Measurements from ENCODE around the gene TMEM132D. TPM values are rescaled to one million over a fixed set of nuclear protein-coding genes. Genes with fewer than 3 reads are reported as not detected.

TMEM132D gene
- total RNA-seq, 1 donor from 2014 or later: 16.5 TPM

DNA sequence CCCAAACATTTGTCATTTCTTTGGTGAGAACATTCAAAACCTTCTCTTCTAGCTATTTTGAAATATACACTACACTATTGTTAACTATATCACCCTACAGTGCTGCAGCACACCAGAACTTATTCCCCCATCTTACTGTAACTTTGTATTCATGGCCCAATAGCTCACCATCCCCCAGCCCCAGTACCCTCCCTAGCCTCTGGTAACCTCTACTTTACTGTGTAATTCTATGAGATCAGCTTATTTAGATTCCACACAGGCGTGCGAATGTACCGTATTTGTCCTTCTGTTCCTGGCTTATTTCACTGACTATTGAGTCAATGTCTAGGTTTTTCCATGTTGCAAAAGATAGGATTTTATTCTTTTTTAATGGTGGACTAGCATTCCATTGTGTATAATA, 469.0 kb downstream of the TMEM132D start:
- peaks cover 10% of the 10 kb centered on the region for H3K9me3 Mint-ChIP-seq (ENCODE audit: unreplicated experiment)
- H3K36me3 Mint-ChIP-seq (ENCODE audit: unreplicated experiment): peaks cover 11% of the 10 kb centered on the region
- no peak overlapping the region for H3K4me3 Mint-ChIP-seq (ENCODE audit: unreplicated experiment)
- H3K27me3 Mint-ChIP-seq (ENCODE audit: unreplicated experiment): no peaks in the 10 kb centered on the region
- no peak overlapping the region for H3K27ac Mint-ChIP-seq (ENCODE audit: unreplicated experiment)
- no peak for DNase-seq
- H3K4me1 Mint-ChIP-seq (ENCODE audit: low read depth, unreplicated experiment): peaks cover 8% of the 10 kb centered on the region
- TF ChIP-seq CTCF (IDR thresholded peaks at IDR 0.05; ENCODE audit: partially characterized antibody, unreplicated experiment): no peak

DNA sequence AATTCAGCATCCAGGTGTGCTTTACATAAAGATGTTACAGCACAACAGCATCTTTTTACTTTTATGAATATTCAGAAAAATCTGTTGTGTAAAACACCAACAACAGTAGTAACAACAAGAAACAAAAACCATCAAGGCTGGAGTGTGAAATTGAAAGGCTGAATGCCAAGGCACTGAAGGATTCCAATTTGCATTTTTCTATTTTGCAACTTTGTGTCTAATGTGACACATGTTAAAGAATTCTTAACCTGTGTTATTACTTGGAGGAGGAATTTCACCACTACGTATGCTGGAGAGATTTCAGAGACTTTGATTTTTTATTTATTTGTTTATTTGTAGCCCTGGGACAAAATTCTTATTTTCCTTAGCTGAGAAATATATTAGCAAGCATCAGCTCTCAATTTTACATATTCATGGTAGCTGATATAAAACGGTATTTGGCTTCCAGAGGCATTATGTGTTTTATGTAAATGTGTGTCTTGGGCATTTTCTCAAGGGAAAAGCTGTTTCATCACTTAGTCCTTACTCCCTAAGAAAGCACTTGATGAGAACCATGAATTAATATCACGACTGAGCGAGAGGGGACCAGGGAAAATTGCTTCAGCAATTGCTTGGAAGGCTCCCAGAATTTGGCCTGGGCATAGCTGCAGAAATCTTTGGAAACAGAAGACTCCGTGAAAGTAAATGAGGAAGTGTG, 475.4 kb downstream of the TMEM132D start:
- H3K27ac Mint-ChIP-seq (ENCODE audit: unreplicated experiment): no peak overlapping the region
- no peak for TF ChIP-seq CTCF (IDR thresholded peaks at IDR 0.05; ENCODE audit: partially characterized antibody, unreplicated experiment)
- no peak overlapping the region for H3K4me3 Mint-ChIP-seq (ENCODE audit: unreplicated experiment)
- peaks cover 11% of the 10 kb centered on the region for H3K36me3 Mint-ChIP-seq (ENCODE audit: unreplicated experiment)
- no peak for DNase-seq
- peaks cover 9% of the 10 kb centered on the region for H3K9me3 Mint-ChIP-seq (ENCODE audit: unreplicated experiment)
- peaks cover 2% of the 10 kb centered on the region for H3K4me1 Mint-ChIP-seq (ENCODE audit: low read depth, unreplicated experiment)
- peaks cover under 1% of the 10 kb centered on the region for H3K27me3 Mint-ChIP-seq (ENCODE audit: unreplicated experiment)

DNA sequence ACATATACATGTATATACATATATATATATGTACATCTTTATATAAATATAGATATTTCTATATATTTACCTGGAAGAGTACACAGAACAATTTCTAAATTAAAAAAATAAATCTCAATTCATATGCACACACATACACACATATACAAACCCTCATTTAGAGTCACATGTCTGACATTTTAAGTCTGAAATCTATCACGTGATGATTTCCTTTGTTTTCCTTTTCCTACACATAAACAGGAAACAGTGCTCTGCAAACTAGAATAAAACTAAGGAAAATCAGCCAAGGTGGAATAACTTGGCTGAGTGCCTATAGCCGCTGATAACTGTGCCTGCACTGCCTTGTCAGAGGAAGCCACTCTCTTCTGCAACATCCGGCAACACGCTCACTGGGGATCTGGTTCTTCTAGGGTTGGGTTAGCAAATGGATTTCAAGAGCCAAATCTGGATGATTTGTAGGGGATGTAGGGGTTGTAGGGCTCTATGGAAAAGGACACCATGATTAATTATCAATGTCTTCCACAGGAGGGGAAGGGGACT, 480.7 kb downstream of the TMEM132D start:
- Mint-ChIP-seq H3K36me3 (ENCODE audit: unreplicated experiment) (no peaks in the 10 kb centered on the region), H3K27me3 (ENCODE audit: unreplicated experiment) (peaks cover 2% of the 10 kb centered on the region), H3K4me1 (ENCODE audit: low read depth, unreplicated experiment) (peaks cover 2% of the 10 kb centered on the region), H3K4me3 (ENCODE audit: unreplicated experiment) (no peak overlapping the region), H3K27ac (ENCODE audit: unreplicated experiment) (no peak overlapping the region), H3K9me3 (ENCODE audit: unreplicated experiment) (peaks cover 7% of the 10 kb centered on the region)
- no peak for DNase-seq
- TF ChIP-seq CTCF (IDR thresholded peaks at IDR 0.05; ENCODE audit: partially characterized antibody, unreplicated experiment): no peak

DNA sequence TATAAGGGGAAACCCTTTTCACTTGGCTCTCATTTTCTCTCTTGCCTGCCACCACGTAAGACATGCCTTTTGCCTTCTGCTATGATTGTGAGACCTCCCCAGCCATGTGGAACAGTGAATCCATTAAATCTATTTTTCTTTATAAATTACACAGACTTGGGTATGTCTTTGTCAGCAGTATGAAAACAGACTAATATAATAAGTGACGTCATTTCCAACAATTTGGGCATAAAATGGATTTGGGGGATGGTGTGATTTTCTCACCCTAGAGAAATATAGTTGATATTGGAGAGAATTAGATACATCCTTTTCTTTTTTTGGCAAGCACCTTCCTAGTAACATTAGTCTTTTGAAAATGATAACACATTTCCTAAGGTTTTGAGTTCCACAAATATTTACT, 490.5 kb downstream of the TMEM132D start:
- Mint-ChIP-seq H3K4me3 (ENCODE audit: unreplicated experiment) (no peak overlapping the region), H3K27me3 (ENCODE audit: unreplicated experiment) (no peaks in the 10 kb centered on the region), H3K27ac (ENCODE audit: unreplicated experiment) (no peak overlapping the region), H3K36me3 (ENCODE audit: unreplicated experiment) (peaks cover 9% of the 10 kb centered on the region), H3K4me1 (ENCODE audit: low read depth, unreplicated experiment) (no peaks in the 10 kb centered on the region), H3K9me3 (ENCODE audit: unreplicated experiment) (peaks cover 6% of the 10 kb centered on the region)
- TF ChIP-seq CTCF (IDR thresholded peaks at IDR 0.05; ENCODE audit: partially characterized antibody, unreplicated experiment): no peak
- no peak for DNase-seq

GRCh38 chr12:129409281-129409680, 494.5 kb downstream of the TMEM132D start:
- Mint-ChIP-seq H3K4me3 (ENCODE audit: unreplicated experiment) (no peak overlapping the region), H3K27me3 (ENCODE audit: unreplicated experiment) (peaks cover 1% of the 10 kb centered on the region), H3K36me3 (ENCODE audit: unreplicated experiment) (no peaks in the 10 kb centered on the region), H3K4me1 (ENCODE audit: low read depth, unreplicated experiment) (no peaks in the 10 kb centered on the region), H3K27ac (ENCODE audit: unreplicated experiment) (no peak overlapping the region), H3K9me3 (ENCODE audit: unreplicated experiment) (peaks cover 1% of the 10 kb centered on the region)
- TF ChIP-seq CTCF (IDR thresholded peaks at IDR 0.05; ENCODE audit: partially characterized antibody, unreplicated experiment): no peak
- no peak for DNase-seq
